Psoas muscle (tissue), 8 donors: ENCODE data around the gene FMNL2. TPM values are rescaled to one million over a fixed set of nuclear protein-coding genes. Genes with fewer than 3 reads are reported as not detected.

Source experiments
- ATAC-seq, 4 donors: fragments of 200-7000 bp; cut with Tn5 transposase; one replicate each; pipeline ENCODE4 v1.9.1; 2020; ENCODE audit warnings: moderate library complexity in 3 of 4, mild to moderate bottlenecking in 2 of 4
- DNase-seq, 2 donors: peaks; one replicate each; pipeline ENCODE4 v3.0.0-alpha.2; 2020
- H3K27ac ChIP-seq: fragments of 200-600 bp; one replicate; pipeline ENCODE4 v1.8.0; 2022
- H3K27me3 ChIP-seq, 3 donors: fragments of 200-600 bp in 1 of 3; one replicate each; pipeline versions ENCODE4 v1.6.1 to v1.8.0; 2013 to 2022; ENCODE audit warnings: low read length in 2 of 3, mild to moderate bottlenecking in 2 of 3, moderate library complexity in 1 of 3; ENCODE audit not compliant: insufficient read depth in 3 of 3
- H3K36me3 ChIP-seq, 2 donors: fragments of 200-600 bp in 1 of 2; one replicate each; pipeline versions ENCODE4 v1.6.1 to v1.8.0; 2013 to 2022; ENCODE audit warnings: low read depth in 1 of 2, mild to moderate bottlenecking in 1 of 2, moderate library complexity in 1 of 2; ENCODE audit not compliant: insufficient read depth in 1 of 2
- H3K4me1 ChIP-seq: fragments of 200-600 bp; one replicate; pipeline ENCODE4 v1.8.0; 2022
- H3K4me3 ChIP-seq: fragments of 200-600 bp; one replicate; pipeline ENCODE4 v1.8.0; 2022; ENCODE audit warnings: mild to moderate bottlenecking
- H3K9me3 ChIP-seq: fragments of 200-600 bp; one replicate; pipeline ENCODE4 v1.8.0; 2022
- WGBS, 3 donors: extraction: QIAGEN DNeasy Blood & Tissue Kit; methylation state at CpG; one replicate each; pipeline versions ENCODE4 v1.1.6 to v1.1.7; 2013; 5-methylcytosine and 5-hydroxymethylcytosine counted together
- intact Hi-C, 2 donors: fragments of 100-400 bp; cut with DNase I; formaldehyde crosslinking; loops; one replicate each; pipeline versions ENCODE4 v1.11.0 to v1.14.2; 2022
- polyA plus RNA-seq, 3 donors: library from polyadenylated mRNA; stranded (reverse); fragments of 200-250 nt; gene quantifications; one replicate each; pipeline ENCODE4 v1.2.3, GENCODE V29; 2013
- total RNA-seq, 4 donors: library from RNA; stranded (reverse); fragmentation: NEBNext Ultra II Directional in 2 of 4; extraction: Animal tissue kit (Norgen Biotek cat#: 25700) in 2 of 4; gene quantifications; one replicate each; pipeline versions ENCODE4 v1.2.1 to v1.2.4, GENCODE V29; 2021 to 2023
- TF ChIP-seq, protein P1 (sequence below): fragments of 200-600 bp; IDR thresholded peaks from one replicate; pipeline ENCODE4 v1.8.0; 2022; ENCODE audit warnings: antibody characterized with exemption
- donor health status: healthy with polysubstance abuse.
- donor health status: DM: no; HTN: no; CAD: no; lungs with moderate emphysema.
- donor health status: Bipolar disorder and iron deficiency.
- donor health status: healthy.
- donor health status: DM: yes; HTN: yes; CAD: no.
- donor health status: DM: no; HTN: no; CAD: no.
- donor health status: DM: no; HTN: no; CAD: no.
- donor health status: DM: yes; HTN: yes; CAD: no.

Gene FMNL2
- total and polyA plus RNA-seq, 7 donors: 6.6 to 18.2 (median 11.0) TPM

DNA sequence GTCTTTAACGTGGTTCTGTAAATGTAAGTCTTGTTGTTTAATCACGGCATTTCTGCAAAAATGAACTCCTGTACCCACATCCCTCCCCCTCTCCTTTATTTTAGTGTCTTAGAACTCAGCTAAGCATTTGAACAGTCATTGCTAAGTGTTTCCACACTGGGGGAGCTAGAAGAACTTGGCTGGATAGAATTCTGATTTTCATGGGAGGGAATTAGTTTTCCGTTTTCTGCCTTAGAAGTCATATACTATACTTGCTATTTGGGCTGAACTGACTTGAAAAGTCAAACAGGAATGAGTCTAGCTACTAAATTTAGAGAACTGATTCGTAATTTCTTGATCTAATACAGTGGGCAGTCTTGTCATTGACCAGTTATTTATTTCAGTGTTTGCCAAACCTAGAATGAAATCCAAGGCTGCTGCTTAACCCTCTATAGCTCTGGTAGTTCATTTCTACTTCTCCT is 61.1 kb downstream of the FMNL2 start:
- intact Hi-C loops: no loop called here
- peak overlapping the region; percentile 44 for H3K4me3 ChIP-seq
- peaks cover 48% of the 10 kb centered on the region for H3K4me1 ChIP-seq
- TF ChIP-seq, protein P1, sequence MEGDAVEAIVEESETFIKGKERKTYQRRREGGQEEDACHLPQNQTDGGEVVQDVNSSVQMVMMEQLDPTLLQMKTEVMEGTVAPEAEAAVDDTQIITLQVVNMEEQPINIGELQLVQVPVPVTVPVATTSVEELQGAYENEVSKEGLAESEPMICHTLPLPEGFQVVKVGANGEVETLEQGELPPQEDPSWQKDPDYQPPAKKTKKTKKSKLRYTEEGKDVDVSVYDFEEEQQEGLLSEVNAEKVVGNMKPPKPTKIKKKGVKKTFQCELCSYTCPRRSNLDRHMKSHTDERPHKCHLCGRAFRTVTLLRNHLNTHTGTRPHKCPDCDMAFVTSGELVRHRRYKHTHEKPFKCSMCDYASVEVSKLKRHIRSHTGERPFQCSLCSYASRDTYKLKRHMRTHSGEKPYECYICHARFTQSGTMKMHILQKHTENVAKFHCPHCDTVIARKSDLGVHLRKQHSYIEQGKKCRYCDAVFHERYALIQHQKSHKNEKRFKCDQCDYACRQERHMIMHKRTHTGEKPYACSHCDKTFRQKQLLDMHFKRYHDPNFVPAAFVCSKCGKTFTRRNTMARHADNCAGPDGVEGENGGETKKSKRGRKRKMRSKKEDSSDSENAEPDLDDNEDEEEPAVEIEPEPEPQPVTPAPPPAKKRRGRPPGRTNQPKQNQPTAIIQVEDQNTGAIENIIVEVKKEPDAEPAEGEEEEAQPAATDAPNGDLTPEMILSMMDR: no peak
- DNase-seq (no peak), ATAC-seq (peak; percentile 31 to 76 (median 58))
- no peaks in the 10 kb centered on the region for H3K27me3 ChIP-seq
- H3K9me3 ChIP-seq: no peaks in the 10 kb centered on the region
- H3K36me3 ChIP-seq: no peaks in the 10 kb centered on the region
- WGBS, 3 donors: 25 to 59% (median 30%) methylated on average over 4 of the region's 4 CpGs
- H3K27ac ChIP-seq: peak overlapping the region; percentile 56

DNA sequence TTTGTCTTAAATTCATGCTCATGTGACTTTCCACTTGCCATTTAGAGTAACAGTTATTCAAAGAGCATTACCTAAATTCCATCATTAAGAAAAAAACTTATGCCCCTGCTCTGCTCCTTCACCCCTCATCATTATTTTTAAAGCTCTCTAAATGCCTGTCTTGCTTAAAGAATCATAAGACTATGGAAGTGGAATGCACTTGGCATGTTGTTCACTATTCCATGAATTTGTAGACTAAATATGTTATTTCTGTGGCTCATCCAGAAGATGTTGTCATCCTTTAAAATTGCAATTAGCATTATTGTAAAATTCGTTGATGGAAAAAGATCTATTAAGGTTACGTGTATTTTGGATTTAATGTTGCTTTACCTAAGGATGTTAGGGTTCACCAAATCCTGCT is 61.8 kb downstream of the FMNL2 start:
- Histone ChIP-seq H3K27me3 (no peaks in the 10 kb centered on the region), H3K4me1 (peaks cover 53% of the 10 kb centered on the region), H3K36me3 (no peaks in the 10 kb centered on the region), H3K9me3 (no peaks in the 10 kb centered on the region), H3K27ac (no peak overlapping the region), H3K4me3 (no peak overlapping the region)
- intact Hi-C loops: no loop called here
- TF ChIP-seq, protein P1: no peak
- WGBS, 3 donors: 53 to 64% (median 57%) methylated on average over 2 of the region's 2 CpGs
- ATAC-seq (no peak), DNase-seq (no peak)

DNA sequence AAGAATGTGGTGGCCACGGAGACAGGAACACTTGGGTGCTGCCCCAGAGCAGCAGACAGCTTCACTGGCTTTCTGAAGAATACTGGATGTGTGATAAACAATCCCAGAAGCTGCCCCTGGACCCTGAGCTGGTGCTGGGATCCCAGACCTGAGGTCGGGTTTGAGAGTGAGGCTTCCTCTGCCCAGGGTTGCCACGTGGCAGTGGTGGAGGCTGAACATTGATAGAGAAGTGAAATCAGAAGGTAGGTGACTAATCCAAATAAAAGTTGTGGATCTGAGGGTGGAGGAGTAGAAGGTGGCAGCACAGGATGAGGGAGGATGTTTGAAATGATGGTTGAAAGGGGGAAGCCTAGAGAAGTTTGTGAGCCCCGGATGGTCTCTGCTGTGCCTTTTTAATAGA is 64.0 kb downstream of the FMNL2 start:
- Histone ChIP-seq H3K27ac (no peak overlapping the region), H3K27me3 (no peaks in the 10 kb centered on the region), H3K4me3 (no peak overlapping the region), H3K36me3 (no peaks in the 10 kb centered on the region), H3K9me3 (no peaks in the 10 kb centered on the region), H3K4me1 (peaks cover 67% of the 10 kb centered on the region)
- TF ChIP-seq, protein P1: no peak
- no peak for DNase-seq
- intact Hi-C loops: no loop called here
- 69 to 83% (median 72%) methylated on average over 4 of the region's 4 CpGs for WGBS, 3 donors
- ATAC-seq: no peak

GRCh38 chr2:152400607-152401214 is 65.7 kb downstream of the FMNL2 start:
- Histone ChIP-seq H3K4me1 (peaks cover 60% of the 10 kb centered on the region), H3K27ac (no peak overlapping the region), H3K4me3 (no peak overlapping the region), H3K36me3 (no peaks in the 10 kb centered on the region), H3K9me3 (no peaks in the 10 kb centered on the region), H3K27me3 (no peaks in the 10 kb centered on the region)
- WGBS, 3 donors: 69 to 90% (median 89%) methylated on average over 2 of the region's 2 CpGs
- ATAC-seq (peak in 1 of 4 donors; percentile 13), DNase-seq (no peak)
- TF ChIP-seq, protein P1: no peak
- intact Hi-C loops: no loop called here
